Measurements from ENCODE around the gene BPGM.

GRCh38 chr7:134662166-134662870, 15.7 kb downstream of the BPGM start:
- TF ChIP-seq, protein P1, sequence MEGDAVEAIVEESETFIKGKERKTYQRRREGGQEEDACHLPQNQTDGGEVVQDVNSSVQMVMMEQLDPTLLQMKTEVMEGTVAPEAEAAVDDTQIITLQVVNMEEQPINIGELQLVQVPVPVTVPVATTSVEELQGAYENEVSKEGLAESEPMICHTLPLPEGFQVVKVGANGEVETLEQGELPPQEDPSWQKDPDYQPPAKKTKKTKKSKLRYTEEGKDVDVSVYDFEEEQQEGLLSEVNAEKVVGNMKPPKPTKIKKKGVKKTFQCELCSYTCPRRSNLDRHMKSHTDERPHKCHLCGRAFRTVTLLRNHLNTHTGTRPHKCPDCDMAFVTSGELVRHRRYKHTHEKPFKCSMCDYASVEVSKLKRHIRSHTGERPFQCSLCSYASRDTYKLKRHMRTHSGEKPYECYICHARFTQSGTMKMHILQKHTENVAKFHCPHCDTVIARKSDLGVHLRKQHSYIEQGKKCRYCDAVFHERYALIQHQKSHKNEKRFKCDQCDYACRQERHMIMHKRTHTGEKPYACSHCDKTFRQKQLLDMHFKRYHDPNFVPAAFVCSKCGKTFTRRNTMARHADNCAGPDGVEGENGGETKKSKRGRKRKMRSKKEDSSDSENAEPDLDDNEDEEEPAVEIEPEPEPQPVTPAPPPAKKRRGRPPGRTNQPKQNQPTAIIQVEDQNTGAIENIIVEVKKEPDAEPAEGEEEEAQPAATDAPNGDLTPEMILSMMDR (IDR thresholded peaks at IDR 0.05; ENCODE audit: poor library complexity), result no peak
- TF ChIP-seq EZH2 (IDR thresholded peaks at IDR 0.05; ENCODE audit: borderline replicate concordance), result no peak

Data from hepatocyte (in vitro differentiated cells).